PC-3 (cell line): ENCODE data around the gene SERINC2. TPM values are rescaled to one million over a fixed set of nuclear protein-coding genes. Genes with fewer than 3 reads are reported as not detected.

Experiments used
- ATAC-seq: fragments of 200-7000 bp; cut with Tn5 transposase; 2 replicates; pipeline ENCODE4 v1.9.1; 2020; ENCODE audit warnings: mild to moderate bottlenecking, moderate library complexity
- Bru-seq: library from RNA; stranded (reverse); fragments of 400-500 nt; gene quantifications from one replicate; lab custom pipeline; 2021; lab: Mats Ljungman, UMichigan
- BruChase-seq, 2 experiments: library from RNA; stranded (reverse); fragments of 400-500 nt; gene quantifications; one replicate each; lab custom pipeline; 2021; lab: Mats Ljungman, UMichigan
- BruUV-seq: library from RNA; stranded (reverse); fragments of 400-500 nt; replicated peaks from 2 replicates; lab custom pipeline; 2021; lab: Mats Ljungman, UMichigan
- CTCF ChIA-PET: fragments of 300-600 bp; sonication (Branson Sonifier 250); formaldehyde crosslinking; loops from one replicate; lab custom pipeline; 2022; ENCODE audit warnings: antibody characterized with exemption; lab: Charles Lee
- POLR2A ChIA-PET: fragments of 300-600 bp; sonication (Branson Sonifier 250); formaldehyde crosslinking; loops from one replicate; lab custom pipeline; 2022; ENCODE audit warnings: antibody characterized with exemption; ENCODE audit not compliant: unreplicated experiment; lab: Charles Lee
- DNase-seq: peaks from one replicate; pipeline ENCODE4 v3.0.0-alpha.2; 2015
- H2AFZ ChIP-seq: fragments of 300-600 bp; sonication (generic); 2 replicates; pipeline ENCODE4 v1.6.0; 2016; ENCODE audit warnings: antibody characterized with exemption, low read length
- H3F3A ChIP-seq: fragments of 300-600 bp; sonication (generic); one replicate; pipeline ENCODE4 v1.6.0; 2017; ENCODE audit warnings: antibody characterized with exemption, low read length, control low read depth, mild to moderate bottlenecking; ENCODE audit not compliant: unreplicated experiment
- H3K27ac ChIP-seq: fragments of 300-600 bp; sonication (generic); 2 replicates; pipeline ENCODE4 v1.5.1; 2016; ENCODE audit warnings: mild to moderate bottlenecking, low read length
- H3K27me3 ChIP-seq: fragments of 300-600 bp; sonication (generic); 2 replicates; pipeline ENCODE4 v1.6.1; 2016; ENCODE audit warnings: low read length, mixed read lengths
- H3K36me3 ChIP-seq: fragments of 300-600 bp; sonication (generic); 2 replicates; pipeline ENCODE4 v1.6.1; 2016; ENCODE audit warnings: low read depth, mixed run types, low read length, mixed read lengths
- H3K4me1 ChIP-seq: fragments of 300-600 bp; sonication (generic); 2 replicates; pipeline ENCODE4 v1.5.1; 2016; ENCODE audit warnings: low read length; ENCODE audit not compliant: insufficient read depth
- H3K4me2 ChIP-seq: fragments of 300-600 bp; sonication (generic); 2 replicates; pipeline ENCODE4 v1.6.0; 2016; ENCODE audit warnings: low read length
- H3K4me3 ChIP-seq: fragments of 300-600 bp; sonication (generic); 2 replicates; pipeline ENCODE4 v1.5.1; 2016; ENCODE audit warnings: mild to moderate bottlenecking, low read length, mixed read lengths
- H3K79me2 ChIP-seq: fragments of 300-600 bp; sonication (generic); 2 replicates; pipeline ENCODE4 v1.6.1; 2017; ENCODE audit warnings: low read length, mixed read lengths
- H3K9ac ChIP-seq: fragments of 300-600 bp; sonication (generic); 2 replicates; pipeline ENCODE4 v1.6.0; 2016; ENCODE audit warnings: mild to moderate bottlenecking, low read length
- H3K9me2 ChIP-seq: fragments of 300-600 bp; sonication (generic); replicated peaks from 2 replicates; pipeline ENCODE4 v1.6.1; 2016; ENCODE audit warnings: mixed run types, low read length, mixed read lengths
- H3K9me3 ChIP-seq: fragments of 300-600 bp; sonication (generic); 2 replicates; pipeline ENCODE4 v1.6.1; 2016; ENCODE audit warnings: low read length, mixed read lengths
- H4K20me1 ChIP-seq: fragments of 300-600 bp; sonication (generic); 2 replicates; pipeline ENCODE4 v1.6.1; 2016; ENCODE audit warnings: low read length, mixed read lengths
- EZH2 ChIP-seq: fragments of 300-600 bp; sonication (generic); IDR thresholded peaks from one replicate; pipeline ENCODE4 v1.6.1; 2017; ENCODE audit warnings: antibody characterized with exemption, mild to moderate bottlenecking, low read length; ENCODE audit not compliant: unreplicated experiment
- EZH2phosphoT487 ChIP-seq: fragments of 300-600 bp; sonication (generic); IDR thresholded peaks from 2 replicates; pipeline ENCODE4 v1.6.1; 2018; ENCODE audit warnings: mild to moderate bottlenecking, antibody characterized with exemption, low read length, borderline replicate concordance
- intact Hi-C: fragments of 100-400 bp; cut with micrococcal nuclease; formaldehyde crosslinking; loops from 2 replicates; pipeline ENCODE4 v1.9.0; 2023
- long read RNA-seq: library from polyadenylated mRNA; unstranded; transcript quantifications from one replicate; pipeline ENCODE4 v2.0.0, GENCODE V29; 2021; ENCODE audit not compliant: unreplicated experiment
- total RNA-seq: library from RNA; depleted of rRNA; stranded (reverse); fragments of >200 nt; gene quantifications from 2 replicates; pipeline ENCODE4 v1.2.3, GENCODE V29; 2014; rRNA removed
- TF ChIP-seq, protein P1 (sequence below): fragments of 300-600 bp; sonication (generic); conservative IDR thresholded peaks from 2 replicates; pipeline ENCODE4 v1.5.1; 2017; ENCODE audit warnings: antibody characterized with exemption, low read depth, mild to moderate bottlenecking, low read length

SERINC2 gene
- total RNA-seq = 44.6 and 51.5 TPM in 2 replicates
- percentile 67 among the genes with signal in this experiment for Bru-seq, nascent RNA
- percentile 74 among the genes with signal in this experiment for BruChase-seq, experiment 1, labeled RNA remaining after a 6-hour chase
- BruChase-seq, experiment 2, labeled RNA remaining after a 2-hour chase = percentile 76 among the genes with signal in this experiment
- long read RNA-seq, transcript SERINC2-201 (10 exons, 1,997 nt) = major isoform, 96 of 171 reads
- long read RNA-seq, partial matches to known transcripts = 43 of 171 reads
- long read RNA-seq, other reads (novel, unspliced or antisense) = 32 of 171 reads

DNA sequence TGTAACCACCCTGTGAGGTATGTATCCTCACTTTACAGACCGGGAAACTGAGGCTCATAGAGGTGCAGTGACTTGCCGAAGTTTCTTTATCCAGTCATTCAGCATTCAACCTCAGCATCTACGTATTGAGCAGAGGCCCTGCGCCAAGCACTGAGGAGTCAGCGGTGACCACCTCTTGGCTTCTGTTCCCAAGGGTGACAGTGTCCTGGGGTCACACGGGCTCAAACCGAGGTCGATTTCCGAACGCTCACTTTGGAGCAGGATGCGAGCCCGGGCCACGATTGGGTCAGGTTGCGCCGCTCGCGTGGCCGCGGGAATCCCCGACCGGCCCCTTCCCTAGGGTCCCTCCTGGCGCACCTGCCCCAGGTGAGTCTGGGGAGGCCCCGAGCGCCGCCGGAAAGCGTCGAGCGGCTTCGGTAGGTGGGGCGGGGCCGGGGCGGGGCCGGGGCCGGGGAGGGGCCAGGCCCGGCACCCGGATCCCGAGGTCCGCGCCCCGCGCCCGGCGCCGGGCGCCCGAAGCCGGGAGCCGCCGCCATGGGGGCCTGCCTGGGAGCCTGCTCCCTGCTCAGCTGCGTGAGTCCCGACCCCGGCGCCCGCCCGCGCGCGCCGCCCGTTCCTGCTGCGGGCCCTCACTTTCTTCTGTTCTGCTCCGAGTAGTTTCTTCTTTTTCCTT lies at the start of gene SERINC2:
SERINC2 (plus strand) TSS at position 482 of the 673 bp plus-strand sequence; CDS start at position 535, 53 bp downstream.
- ChIA-PET POLR2A (no interaction called here), CTCF (no interaction called here)
- peak within 1 kb of the TSS; percentile 91 for H3K9ac ChIP-seq
- no TSS peak for BruUV-seq
- DNase-seq (peak; percentile 71), ATAC-seq (peak; percentile 67)
- peaks cover 31% of the 10 kb centered on the region for H3K79me2 ChIP-seq
- no peaks in the 10 kb centered on the region for H3F3A ChIP-seq
- H2AFZ ChIP-seq = peak within 1 kb of the TSS; percentile 92
- H3K4me2 ChIP-seq = peak within 1 kb of the TSS; percentile 97
- no peaks in the 10 kb centered on the region for H3K9me3 ChIP-seq
- peak within 1 kb of the TSS; percentile 99 for H3K4me3 ChIP-seq
- TF ChIP-seq, protein P1, sequence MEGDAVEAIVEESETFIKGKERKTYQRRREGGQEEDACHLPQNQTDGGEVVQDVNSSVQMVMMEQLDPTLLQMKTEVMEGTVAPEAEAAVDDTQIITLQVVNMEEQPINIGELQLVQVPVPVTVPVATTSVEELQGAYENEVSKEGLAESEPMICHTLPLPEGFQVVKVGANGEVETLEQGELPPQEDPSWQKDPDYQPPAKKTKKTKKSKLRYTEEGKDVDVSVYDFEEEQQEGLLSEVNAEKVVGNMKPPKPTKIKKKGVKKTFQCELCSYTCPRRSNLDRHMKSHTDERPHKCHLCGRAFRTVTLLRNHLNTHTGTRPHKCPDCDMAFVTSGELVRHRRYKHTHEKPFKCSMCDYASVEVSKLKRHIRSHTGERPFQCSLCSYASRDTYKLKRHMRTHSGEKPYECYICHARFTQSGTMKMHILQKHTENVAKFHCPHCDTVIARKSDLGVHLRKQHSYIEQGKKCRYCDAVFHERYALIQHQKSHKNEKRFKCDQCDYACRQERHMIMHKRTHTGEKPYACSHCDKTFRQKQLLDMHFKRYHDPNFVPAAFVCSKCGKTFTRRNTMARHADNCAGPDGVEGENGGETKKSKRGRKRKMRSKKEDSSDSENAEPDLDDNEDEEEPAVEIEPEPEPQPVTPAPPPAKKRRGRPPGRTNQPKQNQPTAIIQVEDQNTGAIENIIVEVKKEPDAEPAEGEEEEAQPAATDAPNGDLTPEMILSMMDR = no peak
- no peak for TF ChIP-seq EZH2phosphoT487
- TF ChIP-seq EZH2 = no peak
- H3K36me3 ChIP-seq = no peaks in the 10 kb centered on the region
- peaks cover 26% of the 10 kb centered on the region for H3K4me1 ChIP-seq
- H4K20me1 ChIP-seq = no peaks in the 10 kb centered on the region
- no peaks in the 10 kb centered on the region for H3K27me3 ChIP-seq
- no peaks in the 10 kb centered on the region for H3K9me2 ChIP-seq
- intact Hi-C loops = no loop called here
- peak within 1 kb of the TSS; percentile 37 for H3K27ac ChIP-seq

DNA sequence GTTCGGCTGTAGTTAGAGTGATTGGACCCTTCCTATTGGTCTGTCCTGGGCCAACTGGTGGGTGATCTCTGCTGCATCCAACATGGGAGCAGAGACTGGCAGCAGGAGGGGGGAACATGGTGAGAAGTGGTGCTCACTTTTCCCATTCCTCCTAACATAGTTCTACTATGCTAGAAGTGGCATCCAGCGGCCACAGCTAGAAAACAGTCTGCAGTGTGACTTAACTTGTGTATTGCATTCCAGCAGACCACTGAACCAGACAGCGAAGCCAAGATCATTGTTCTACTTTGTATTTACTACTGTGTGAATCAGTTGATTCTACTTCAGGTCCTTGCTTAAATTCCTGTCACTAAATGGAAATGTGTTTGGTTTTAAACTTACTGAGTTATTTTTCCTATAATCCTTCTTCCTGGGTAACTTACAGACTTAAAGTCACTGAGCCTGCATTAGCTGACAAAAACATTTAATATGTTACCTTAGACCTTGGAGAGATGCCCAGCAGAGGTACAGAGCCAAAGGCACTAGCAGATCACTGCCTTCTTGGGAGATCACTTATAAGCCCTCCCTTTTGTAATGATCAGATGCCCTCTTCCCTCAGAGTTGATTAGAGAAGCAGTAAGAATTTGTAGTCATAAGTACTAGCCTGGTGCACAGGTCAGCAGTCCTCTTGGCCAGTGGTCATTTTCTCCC lies 48.3 kb upstream of the SERINC2 start:
- intact Hi-C loops = no loop called here
- no peak overlapping the region for H3K4me2 ChIP-seq
- no peak overlapping the region for H3K9ac ChIP-seq
- no peaks in the 10 kb centered on the region for H3K79me2 ChIP-seq
- no peak overlapping the region for H2AFZ ChIP-seq
- ChIA-PET POLR2A (interaction anchor here (0.6 kb wide), 1 partner anchor 381 kb away, joined by 4 read pairs; no protein-coding TSS in a partner anchor), CTCF (no interaction called here)
- no peaks in the 10 kb centered on the region for H3K27me3 ChIP-seq
- H3K36me3 ChIP-seq = peaks cover 10% of the 10 kb centered on the region
- H3K4me1 ChIP-seq = no peaks in the 10 kb centered on the region
- TF ChIP-seq, protein P1 = no peak
- TF ChIP-seq EZH2 (no peak), EZH2phosphoT487 (no peak)
- H3K27ac ChIP-seq = no peak overlapping the region
- BruUV-seq = no TSS peak
- H3K9me2 ChIP-seq = no peaks in the 10 kb centered on the region
- H4K20me1 ChIP-seq = no peaks in the 10 kb centered on the region
- ATAC-seq (no peak), DNase-seq (no peak)
- H3F3A ChIP-seq = no peaks in the 10 kb centered on the region
- no peak overlapping the region for H3K4me3 ChIP-seq
- H3K9me3 ChIP-seq = no peaks in the 10 kb centered on the region
